GM12892 (cell line): Measurements from ENCODE around the gene RTN1.

Experiments
- POLR2A ChIP-seq: IDR thresholded peaks from 2 replicates; pipeline ENCODE4 v1.6.1; 2011; ENCODE audit warnings: low read depth, low read length, control low read depth
- TAF1 ChIP-seq: IDR thresholded peaks from 2 replicates; pipeline ENCODE4 v1.6.1; 2011; ENCODE audit warnings: low read depth, mild to moderate bottlenecking, control low read depth, low read length, borderline replicate concordance

DNA sequence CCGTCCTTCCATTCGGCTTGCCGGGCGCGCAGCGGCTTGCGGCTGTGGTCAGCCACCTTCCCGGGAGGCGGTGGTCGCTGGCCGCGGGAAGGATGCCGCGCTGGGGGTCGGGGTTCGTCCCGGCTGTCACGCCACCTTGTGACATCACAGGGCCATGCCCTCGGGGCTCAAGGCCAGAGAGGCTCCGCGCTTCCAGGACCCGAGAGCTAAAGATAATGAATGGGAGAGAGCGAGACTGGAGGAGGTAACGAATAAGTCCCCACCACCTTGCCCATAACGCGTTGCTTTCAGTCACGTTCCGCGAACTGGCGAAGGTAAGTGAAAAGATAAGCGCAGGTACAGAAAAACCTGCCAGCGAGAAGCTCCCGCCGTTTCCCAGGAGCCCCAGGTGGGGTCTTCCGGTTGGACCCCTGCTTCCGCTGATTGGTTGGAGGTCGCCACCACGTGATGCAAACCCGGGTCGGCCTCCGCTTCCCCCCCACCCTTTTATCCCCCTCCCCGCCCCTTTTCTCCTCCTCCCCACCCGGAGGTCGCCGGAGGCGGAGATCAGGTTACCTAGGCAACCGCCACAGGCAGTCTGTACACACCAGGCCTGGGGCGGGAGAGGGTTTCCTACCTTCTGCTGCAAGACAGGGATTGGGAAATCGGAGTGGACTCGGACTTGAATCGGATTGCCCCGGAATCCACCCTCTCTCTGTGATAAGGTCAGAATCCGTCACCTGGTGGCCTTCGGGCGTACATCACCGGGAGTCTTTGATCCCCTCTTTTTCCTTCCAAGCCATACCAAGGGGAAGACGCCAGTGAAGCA lies 49.2 kb upstream of the RTN1 start, which contains the start of gene LRRC9:
- TF ChIP-seq TAF1 (no peak), POLR2A (no peak)
